Measurements from ENCODE around the gene NSG1. TPM values are rescaled to one million over a fixed set of nuclear protein-coding genes. Genes with fewer than 3 reads are reported as not detected.

NSG1 gene
- total RNA-seq, 1 experiment from 2014 or later: not detected

DNA sequence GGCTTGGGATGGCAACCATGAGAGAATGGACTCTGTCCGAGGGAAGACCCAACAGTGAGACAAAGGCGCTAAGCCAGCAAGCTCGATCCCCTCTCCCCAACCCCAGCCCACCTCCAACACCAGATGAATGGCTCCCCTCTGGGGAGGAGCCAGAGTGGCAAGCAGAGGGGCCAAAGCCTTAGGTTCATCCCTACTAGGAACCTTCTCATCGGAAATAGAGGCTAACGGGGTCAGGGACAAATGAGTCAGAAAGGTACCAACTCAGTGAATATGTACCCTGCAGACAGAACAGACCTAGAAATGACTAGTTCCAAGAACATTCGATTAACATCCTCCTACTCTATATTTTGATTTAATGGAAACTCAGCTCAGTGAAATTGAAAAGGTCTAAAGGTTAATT lies 73.9 kb downstream of the NSG1 start:
- in situ Hi-C loops (cut with HindIII; ENCODE audit: low pct_unique_long_range_greater_than_20kb, low sequenced_read_pairs) (no loop called here), intact Hi-C loops (cut with micrococcal nuclease; ENCODE audit: unreplicated experiment) (no loop called here)
- Histone ChIP-seq H3K27me3 (ENCODE audit: control insufficient read depth, insufficient read depth, low read length) (no peaks in the 10 kb centered on the region), H3K27ac (ENCODE audit: low read length) (no peak overlapping the region), H3K4me1 (ENCODE audit: control insufficient read depth, insufficient read depth, low read length) (no peaks in the 10 kb centered on the region), H3K9me3 (ENCODE audit: control insufficient read depth, insufficient read depth, low read depth, low read length) (no peaks in the 10 kb centered on the region), H3K4me3 (ENCODE audit: low read depth in 2 of 2, low read length in 2 of 2) (no peak overlapping the region), H3K36me3 (ENCODE audit: control insufficient read depth, insufficient read depth, low read length) (no peaks in the 10 kb centered on the region; the same call in 1 of the 2 replicates)
- BruUV-seq (replicated peaks): no TSS peak
- DNase-seq (ENCODE audit: low read depth, low spot score) (no peak), ATAC-seq (no peak)
- CTCF ChIA-PET: no interaction called here
- POLR2A ChIA-PET: no interaction called here
- TF ChIP-seq, protein P1, sequence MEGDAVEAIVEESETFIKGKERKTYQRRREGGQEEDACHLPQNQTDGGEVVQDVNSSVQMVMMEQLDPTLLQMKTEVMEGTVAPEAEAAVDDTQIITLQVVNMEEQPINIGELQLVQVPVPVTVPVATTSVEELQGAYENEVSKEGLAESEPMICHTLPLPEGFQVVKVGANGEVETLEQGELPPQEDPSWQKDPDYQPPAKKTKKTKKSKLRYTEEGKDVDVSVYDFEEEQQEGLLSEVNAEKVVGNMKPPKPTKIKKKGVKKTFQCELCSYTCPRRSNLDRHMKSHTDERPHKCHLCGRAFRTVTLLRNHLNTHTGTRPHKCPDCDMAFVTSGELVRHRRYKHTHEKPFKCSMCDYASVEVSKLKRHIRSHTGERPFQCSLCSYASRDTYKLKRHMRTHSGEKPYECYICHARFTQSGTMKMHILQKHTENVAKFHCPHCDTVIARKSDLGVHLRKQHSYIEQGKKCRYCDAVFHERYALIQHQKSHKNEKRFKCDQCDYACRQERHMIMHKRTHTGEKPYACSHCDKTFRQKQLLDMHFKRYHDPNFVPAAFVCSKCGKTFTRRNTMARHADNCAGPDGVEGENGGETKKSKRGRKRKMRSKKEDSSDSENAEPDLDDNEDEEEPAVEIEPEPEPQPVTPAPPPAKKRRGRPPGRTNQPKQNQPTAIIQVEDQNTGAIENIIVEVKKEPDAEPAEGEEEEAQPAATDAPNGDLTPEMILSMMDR (IDR thresholded peaks at IDR 0.05): no peak
- no peak for TF ChIP-seq POLR2AphosphoS5 (IDR thresholded peaks at IDR 0.05; ENCODE audit: low read depth, low read length)
- TF ChIP-seq TCF7L2 (IDR thresholded peaks at IDR 0.05; ENCODE audit: low read depth, low read length): no peak
- no peak for TF ChIP-seq SIN3A (IDR thresholded peaks at IDR 0.05; ENCODE audit: borderline replicate concordance, insufficient read depth, low read depth, low read length)
- TF ChIP-seq, protein P2, sequence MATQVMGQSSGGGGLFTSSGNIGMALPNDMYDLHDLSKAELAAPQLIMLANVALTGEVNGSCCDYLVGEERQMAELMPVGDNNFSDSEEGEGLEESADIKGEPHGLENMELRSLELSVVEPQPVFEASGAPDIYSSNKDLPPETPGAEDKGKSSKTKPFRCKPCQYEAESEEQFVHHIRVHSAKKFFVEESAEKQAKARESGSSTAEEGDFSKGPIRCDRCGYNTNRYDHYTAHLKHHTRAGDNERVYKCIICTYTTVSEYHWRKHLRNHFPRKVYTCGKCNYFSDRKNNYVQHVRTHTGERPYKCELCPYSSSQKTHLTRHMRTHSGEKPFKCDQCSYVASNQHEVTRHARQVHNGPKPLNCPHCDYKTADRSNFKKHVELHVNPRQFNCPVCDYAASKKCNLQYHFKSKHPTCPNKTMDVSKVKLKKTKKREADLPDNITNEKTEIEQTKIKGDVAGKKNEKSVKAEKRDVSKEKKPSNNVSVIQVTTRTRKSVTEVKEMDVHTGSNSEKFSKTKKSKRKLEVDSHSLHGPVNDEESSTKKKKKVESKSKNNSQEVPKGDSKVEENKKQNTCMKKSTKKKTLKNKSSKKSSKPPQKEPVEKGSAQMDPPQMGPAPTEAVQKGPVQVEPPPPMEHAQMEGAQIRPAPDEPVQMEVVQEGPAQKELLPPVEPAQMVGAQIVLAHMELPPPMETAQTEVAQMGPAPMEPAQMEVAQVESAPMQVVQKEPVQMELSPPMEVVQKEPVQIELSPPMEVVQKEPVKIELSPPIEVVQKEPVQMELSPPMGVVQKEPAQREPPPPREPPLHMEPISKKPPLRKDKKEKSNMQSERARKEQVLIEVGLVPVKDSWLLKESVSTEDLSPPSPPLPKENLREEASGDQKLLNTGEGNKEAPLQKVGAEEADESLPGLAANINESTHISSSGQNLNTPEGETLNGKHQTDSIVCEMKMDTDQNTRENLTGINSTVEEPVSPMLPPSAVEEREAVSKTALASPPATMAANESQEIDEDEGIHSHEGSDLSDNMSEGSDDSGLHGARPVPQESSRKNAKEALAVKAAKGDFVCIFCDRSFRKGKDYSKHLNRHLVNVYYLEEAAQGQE (IDR thresholded peaks at IDR 0.05; ENCODE audit: insufficient read depth in 1 of 2, low read depth in 2 of 2, low read length in 1 of 2): no peak

DNA sequence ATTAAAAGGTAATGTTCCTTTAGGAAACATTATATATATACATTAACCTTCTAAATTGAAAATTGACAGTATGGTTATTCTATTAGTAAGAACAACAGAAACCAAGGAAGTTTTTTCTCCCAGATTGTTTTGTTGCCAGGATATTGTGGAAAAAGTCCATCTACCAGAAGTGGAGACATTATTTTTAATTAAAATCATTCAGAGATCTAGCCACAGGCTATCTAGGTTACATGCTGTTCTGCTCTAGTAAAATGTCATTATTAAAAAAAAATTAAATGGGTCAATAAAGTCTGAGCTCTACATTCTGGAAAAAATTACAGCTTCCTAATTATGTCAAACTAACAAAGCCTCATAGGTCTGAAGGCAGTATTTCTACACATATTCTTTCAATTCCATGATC lies 74.3 kb downstream of the NSG1 start:
- DNase-seq (ENCODE audit: low read depth, low spot score) (no peak), ATAC-seq (no peak)
- POLR2A ChIA-PET: no interaction called here
- Histone ChIP-seq H3K4me3 (ENCODE audit: low read depth in 2 of 2, low read length in 2 of 2) (no peak overlapping the region), H3K36me3 (ENCODE audit: control insufficient read depth, insufficient read depth, low read length) (no peaks in the 10 kb centered on the region; the same call in 1 of the 2 replicates), H3K4me1 (ENCODE audit: control insufficient read depth, insufficient read depth, low read length) (no peaks in the 10 kb centered on the region), H3K27ac (ENCODE audit: low read length) (no peak overlapping the region), H3K27me3 (ENCODE audit: control insufficient read depth, insufficient read depth, low read length) (no peaks in the 10 kb centered on the region), H3K9me3 (ENCODE audit: control insufficient read depth, insufficient read depth, low read depth, low read length) (no peaks in the 10 kb centered on the region)
- TF ChIP-seq, protein P1 (IDR thresholded peaks at IDR 0.05): no peak
- TF ChIP-seq POLR2AphosphoS5 (IDR thresholded peaks at IDR 0.05; ENCODE audit: low read depth, low read length): no peak
- TF ChIP-seq, protein P2 (IDR thresholded peaks at IDR 0.05; ENCODE audit: insufficient read depth in 1 of 2, low read depth in 2 of 2, low read length in 1 of 2): no peak
- no peak for TF ChIP-seq TCF7L2 (IDR thresholded peaks at IDR 0.05; ENCODE audit: low read depth, low read length)
- no peak for TF ChIP-seq SIN3A (IDR thresholded peaks at IDR 0.05; ENCODE audit: borderline replicate concordance, insufficient read depth, low read depth, low read length)
- intact Hi-C loops (cut with micrococcal nuclease; ENCODE audit: unreplicated experiment) (no loop called here), in situ Hi-C loops (cut with HindIII; ENCODE audit: low pct_unique_long_range_greater_than_20kb, low sequenced_read_pairs) (no loop called here)
- CTCF ChIA-PET: no interaction called here
- no TSS peak for BruUV-seq (replicated peaks)
